Measurements from ENCODE around the gene JPH2. TPM values are rescaled to one million over a fixed set of nuclear protein-coding genes. Genes with fewer than 3 reads are reported as not detected.

Gene JPH2
- total RNA-seq, 1 donor from 2014 or later, result 11.6 TPM

DNA sequence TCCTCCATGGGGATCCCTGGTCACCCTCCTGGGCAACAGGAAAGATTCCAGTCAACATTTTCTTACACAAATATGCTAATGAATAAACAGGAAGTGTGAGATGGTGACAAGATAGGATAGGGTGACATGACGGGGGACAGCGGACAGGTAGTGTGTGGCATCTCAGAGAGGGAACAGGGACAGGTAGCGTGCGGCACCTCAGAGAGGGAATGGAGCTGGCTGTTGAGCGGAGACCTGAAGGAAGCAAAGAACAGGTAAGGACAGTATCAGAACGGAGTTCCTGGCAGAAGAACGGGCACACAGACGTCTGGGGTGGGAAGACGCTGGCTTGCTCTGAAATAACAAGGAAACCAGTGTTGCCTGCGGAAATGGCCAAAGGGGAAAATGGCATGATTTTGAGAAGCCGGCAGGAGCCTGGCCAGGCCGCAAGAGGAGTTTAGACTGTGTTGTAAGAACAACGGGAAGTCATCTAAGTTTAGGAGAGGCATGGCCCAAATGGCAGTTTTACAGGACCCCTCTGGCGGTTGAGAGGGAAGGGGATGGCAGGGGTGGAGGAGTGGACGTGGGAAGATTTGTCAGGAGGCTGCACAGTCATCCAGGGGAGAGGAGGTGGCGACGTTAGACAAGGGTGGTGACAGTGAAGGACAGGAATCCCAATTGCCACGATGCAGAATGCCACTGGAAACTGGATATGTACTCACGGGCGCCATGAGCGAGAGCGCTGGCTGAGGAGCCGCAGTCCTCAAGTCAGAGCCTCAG is 111.6 kb downstream of the JPH2 start:
- DNase-seq (ENCODE audit: low read depth), result no peak

DNA sequence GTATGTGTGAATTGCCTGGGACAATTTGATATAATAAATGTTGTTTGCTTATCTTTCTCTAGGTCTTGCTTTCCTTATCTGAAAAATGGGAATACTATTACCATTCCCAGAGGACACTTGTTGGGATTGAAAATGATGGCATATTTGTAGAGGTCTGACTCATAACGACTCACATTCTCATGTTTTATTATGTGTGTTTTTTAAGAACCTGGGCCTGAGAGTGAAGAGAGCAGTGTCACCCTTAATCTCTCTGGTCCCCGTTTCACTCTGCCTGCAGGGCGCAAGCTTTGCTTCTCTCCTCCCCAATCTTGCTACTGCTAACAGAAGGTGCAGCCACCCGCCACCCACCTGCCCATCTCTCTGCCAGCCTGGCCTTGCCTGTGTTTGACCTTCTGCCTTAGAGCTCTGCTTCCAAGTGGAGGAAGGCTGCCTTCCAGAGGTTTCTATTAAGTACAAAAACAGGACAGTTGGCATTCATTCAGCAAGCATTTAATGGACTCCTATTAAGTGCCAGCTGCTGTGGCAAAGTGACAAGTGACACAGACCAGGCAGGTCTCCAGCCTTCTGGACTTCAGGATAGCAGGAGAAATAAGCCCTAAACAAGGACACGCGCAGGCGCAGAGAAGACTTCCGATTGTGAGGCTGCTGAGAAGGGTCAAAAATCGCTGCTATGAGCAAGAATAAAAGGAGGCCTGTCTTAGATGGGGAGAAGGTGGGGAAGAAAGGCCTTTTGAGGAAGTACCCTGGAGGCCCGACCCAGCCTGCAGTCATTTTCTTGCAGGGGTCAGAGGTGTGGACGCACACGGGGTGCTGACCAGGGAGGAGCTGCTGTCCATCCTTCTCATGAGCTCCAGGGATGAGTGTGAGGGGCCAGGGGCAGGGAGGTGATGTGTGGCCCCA is 112.5 kb downstream of the JPH2 start:
- peak; percentile 81 for DNase-seq (ENCODE audit: low read depth)

DNA sequence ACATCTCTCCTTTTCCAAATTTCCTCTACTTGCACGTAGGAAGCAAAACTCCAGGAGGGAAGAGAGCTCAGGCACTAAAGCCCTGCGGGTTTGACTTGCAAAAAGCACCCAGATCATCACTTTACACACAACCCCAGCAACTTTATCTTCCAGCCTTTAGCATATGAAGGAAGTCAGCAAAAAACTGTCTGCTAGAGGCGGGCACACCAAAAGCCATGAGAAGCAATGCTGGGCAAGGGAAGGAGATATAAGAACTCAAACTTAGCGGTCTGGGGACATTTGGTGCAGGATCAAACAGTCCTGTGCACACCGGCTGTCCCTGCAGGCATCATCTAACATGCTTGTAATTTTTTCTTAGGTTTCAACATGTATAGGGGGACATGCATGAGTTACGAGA is 113.3 kb downstream of the JPH2 start:
- no peak for DNase-seq (ENCODE audit: low read depth)

DNA sequence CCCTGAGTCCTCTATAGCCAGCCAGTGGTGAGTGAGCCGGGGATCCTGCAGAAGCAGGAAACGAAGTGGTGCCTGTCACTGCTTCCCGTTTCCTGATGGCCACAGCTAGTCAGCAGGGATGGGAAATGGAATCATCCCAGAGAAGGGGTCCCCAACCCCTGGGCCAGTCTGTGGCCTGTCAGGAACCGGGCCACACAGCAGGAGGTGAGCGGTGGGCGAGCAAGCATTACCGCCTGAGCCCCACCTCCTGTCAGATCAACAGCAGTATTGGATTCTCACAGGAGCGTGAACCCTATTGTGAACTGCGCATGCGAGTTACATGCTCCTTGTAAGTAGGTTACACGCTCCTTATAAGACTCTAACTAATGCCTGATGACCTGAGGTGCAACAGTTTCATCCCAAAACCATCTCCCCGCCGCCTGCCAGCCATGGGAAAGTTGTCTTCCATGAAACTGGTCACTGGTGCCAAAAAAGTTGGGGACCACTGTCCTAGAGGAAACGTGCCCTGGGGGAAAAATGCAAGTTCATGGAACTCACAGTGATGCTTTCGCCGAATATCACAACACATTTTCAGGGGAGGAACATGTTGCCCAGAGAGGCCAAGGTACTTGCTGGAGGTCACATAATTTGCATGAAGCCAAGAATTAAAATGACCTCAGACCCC is 113.8 kb downstream of the JPH2 start:
- DNase-seq (ENCODE audit: low read depth), result no peak

DNA sequence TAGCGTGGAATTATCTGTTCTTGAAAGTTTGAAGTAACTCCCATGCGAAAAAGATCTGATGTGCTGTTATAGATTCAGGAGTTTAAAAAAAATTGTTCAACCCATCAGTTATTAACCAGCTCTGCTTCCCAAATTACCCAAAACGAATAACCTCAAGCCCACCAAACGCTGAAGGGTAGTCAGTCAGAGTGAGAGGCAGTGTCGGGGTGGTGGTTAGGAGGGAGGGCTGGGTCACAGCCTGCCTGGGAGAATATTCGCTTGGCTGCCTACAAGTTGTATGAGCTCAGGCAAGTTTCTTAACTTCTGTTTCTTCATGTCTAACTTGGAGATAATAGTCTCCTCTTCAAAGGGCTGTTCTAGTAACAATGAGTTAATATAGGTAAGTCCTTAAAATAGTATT is 114.6 kb downstream of the JPH2 start:
- DNase-seq (ENCODE audit: low read depth), result peak; percentile 28

DNA sequence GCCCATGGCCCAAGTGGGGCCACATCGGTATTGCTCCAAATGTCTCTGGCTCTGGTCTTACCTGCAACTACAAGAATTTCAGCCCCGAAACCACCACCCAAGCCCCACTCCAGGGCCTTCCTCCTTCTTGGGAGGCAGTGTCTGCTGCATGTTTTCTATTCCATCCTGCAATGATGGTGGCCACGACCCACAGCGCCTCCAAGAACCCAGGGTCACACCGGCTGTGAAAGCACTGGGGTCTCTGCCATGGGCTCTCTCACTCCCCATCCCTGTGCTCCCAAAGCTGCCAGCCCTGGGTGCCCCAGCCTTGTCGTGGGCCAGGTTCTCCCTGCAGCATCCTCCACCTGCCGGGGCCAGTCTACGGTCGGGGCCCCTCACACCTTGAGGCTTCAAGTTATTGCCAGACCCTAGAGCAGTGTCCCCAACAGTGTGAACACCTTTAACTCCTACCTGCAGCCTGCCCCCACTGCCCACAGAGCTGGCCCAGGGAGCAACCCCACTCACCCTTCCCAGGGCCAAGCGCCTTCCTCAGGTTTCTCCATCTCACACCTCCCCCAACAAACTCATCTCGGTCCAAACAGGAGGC is 115.4 kb downstream of the JPH2 start:
- no peak for DNase-seq (ENCODE audit: low read depth)

DNA sequence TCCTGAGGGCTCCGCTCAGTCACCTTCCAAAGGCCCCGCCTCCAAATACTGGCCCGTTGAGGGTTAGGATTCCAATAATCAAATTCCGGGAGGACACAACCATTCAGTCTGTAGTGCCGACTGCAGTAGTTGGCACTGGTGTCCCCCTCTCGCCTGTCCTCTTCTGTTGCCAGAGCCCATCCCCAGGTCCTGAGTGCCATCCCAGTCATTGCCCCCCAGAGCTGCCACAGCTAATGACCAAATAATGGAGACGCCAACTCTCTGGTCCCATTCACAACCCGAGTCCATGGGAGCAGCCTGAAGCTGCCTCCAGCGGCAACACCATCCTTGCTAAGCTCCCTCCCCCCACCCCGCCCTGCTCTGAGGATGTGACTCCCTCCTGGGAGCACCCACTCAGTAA is 115.9 kb downstream of the JPH2 start:
- DNase-seq (ENCODE audit: low read depth), result no peak

DNA sequence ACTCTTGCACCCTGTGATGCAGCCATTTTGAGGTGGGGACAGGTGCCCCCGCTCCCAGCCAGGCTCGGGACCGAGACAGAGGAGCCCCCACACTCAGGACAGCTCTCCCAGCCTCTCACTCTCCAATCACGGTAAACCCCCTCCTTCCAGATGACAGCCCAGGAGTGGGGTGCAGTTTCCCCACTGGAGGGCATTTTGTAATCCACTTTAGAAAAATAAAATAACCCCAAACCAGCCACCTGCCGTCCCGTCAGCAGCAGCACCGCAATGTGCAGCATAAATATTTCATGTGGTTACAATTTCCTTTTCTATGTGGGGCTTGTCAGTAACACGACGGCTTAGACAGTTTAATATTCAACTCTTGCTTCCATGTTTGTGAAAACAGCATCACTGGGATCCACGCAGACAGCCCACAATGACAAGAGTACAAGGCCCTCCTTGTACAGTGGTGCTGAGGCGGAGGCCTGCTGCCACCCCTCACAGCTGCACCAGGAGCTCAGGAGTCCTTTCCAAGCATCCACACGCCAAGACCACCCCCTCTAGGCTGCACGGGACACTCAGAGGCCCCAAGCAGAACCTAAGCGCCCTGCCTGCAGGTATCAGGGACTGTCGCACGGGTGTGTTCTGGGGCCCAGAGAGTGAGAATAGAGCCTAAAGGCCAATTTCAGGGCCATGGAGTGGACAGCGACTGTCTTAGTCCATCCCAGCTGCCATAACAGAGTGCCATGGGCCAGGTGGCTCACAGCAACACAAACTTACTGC is 116.7 kb downstream of the JPH2 start:
- DNase-seq (ENCODE audit: low read depth), result no peak

DNA sequence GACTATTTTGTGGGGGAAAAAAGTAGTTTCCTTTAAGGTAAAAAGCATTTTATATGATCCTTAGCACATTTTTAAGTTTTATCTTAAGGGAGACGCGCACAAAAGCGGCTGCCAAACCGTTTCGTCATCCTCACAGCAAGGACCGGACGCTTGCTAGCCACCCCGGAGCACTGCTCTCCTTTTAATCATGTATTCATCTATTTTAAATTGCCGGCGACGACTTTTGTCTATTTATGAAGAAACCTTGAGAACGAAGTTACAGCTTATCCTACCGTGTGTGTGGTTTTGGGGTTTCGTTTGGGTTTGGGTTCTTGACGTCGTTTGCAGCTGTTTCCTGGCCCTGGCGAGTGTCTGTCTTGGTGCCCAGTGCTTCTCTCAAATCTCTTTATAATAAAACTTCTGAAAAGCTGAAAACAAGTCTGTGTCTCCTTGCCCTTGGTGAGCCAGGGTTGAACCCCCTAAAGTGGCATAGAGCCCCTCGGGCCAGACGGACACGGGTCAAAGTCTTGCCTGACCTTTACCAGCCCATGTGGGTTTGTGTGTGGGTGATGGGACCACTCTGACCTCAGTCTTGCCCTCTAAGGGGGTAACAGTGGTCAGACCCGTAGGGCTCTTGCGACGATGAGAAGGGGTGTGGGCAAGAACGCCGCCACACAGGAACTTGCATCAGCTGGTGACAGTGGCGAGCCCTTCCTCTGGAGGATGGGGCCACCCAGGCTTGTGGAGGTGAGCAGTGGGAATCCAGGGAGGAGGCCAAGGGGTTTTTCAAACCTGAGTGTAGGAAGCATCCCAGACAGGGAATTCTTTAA is 117.6 kb downstream of the JPH2 start:
- no peak for DNase-seq (ENCODE audit: low read depth)

DNA sequence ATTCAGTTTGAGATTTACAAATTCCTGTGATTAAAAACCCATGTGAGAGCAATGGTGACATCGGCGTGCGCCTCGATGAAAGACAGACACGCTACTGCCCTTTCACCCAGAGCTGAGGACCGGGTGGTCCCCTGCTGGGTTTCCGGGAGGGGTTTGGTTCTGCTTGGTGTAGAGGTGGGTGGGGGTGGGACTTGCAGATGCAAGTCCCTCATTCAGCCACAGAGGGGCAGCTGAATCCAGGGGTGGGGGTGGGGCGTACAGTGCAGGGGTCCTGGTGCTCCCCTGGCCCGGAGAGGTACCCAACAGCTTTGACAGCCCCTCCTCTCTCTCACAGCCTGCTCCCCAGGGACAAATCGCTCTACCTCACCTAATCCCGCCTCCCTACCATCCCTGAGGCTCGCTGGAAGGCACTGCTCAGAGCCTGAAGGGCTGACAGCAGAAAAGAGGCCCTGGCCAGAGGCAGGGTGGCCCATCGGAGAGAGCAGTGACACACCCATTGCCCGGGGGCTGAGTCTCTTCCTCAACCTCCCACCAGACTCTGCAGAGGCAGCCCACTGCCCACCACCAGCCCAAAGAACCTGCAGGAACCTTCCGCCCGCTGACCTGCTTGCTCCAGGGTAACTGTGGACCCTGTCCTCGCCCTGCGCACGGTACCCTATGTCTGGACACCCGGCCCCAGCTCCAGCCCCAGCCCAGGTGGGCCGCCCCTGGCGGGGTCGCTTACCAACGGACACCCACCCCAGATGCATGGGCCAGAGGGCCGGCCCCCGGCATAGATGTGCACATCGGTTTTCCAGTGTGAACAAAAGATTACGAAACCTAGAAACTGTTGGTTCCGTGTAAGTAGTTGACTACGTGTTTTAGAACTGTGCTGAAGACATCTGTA is 118.4 kb downstream of the JPH2 start:
- no peak for DNase-seq (ENCODE audit: low read depth)

DNA sequence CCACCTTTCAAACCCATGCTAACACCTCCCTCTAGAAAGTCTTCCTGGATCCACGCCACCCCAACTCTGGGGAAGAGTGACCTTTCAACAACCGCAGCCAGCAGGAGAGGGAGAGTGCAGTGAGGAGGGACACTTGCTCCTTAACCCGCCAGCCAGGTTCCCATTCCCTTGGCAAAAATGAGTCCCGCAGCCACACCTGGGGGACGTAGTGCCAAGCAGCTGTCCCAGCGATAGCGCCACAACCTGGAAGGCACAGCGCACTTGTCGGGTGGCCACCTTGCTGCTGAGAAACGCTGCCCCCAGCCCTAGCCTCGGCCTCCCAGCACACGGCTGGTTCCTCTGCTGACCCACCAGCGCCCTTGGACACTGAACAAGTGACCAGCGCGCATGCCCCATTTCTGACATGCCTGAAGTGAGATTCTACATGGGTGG is 119.3 kb downstream of the JPH2 start:
- DNase-seq (ENCODE audit: low read depth), result no peak

DNA sequence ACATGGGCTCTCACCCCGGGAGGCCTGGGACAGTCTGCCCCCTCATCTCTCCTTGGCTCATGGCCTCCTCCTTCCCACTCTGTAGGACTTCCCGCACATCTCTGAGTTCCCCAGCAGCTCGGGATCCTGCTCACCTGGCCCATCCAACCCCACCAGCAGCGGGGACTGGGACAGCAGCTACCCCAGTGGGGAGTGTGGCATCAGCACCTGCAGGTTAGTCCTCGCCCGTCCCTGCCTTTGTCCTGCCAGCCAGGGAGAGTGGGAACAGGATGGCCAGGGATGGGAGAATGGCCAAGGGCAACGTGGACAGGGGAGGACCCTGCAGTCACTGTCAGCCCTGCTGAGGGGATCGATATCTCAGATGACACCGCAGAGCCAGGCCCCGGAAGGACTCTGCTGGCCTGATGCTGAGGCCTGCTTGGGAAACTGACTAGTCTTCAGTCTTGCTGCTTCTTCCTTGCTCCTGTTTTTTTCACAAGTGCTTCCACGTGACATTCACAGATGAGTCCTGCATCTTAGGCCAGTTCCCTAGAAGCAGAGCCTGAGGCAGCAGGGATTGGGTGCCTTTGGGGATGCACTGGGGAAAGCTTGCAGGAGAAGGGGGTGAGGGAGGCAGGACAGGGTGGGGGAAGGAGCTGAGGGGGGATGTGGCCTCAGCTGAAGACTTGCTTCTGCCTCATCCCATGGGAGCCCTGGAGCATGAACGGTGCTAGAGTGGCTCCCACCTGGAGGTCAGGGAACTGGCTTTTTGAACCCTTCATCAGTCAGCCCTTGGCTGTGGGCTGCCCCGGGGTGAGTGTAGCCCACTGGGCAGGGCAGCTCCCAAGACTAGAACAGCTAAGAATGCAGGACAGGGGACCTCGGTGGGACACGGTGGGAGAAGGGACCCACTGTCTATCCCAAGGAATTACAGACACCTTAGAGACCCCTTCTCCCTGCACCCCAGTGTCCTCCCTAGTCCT is 120.1 kb downstream of the JPH2 start:
- DNase-seq (ENCODE audit: low read depth), result no peak

DNA sequence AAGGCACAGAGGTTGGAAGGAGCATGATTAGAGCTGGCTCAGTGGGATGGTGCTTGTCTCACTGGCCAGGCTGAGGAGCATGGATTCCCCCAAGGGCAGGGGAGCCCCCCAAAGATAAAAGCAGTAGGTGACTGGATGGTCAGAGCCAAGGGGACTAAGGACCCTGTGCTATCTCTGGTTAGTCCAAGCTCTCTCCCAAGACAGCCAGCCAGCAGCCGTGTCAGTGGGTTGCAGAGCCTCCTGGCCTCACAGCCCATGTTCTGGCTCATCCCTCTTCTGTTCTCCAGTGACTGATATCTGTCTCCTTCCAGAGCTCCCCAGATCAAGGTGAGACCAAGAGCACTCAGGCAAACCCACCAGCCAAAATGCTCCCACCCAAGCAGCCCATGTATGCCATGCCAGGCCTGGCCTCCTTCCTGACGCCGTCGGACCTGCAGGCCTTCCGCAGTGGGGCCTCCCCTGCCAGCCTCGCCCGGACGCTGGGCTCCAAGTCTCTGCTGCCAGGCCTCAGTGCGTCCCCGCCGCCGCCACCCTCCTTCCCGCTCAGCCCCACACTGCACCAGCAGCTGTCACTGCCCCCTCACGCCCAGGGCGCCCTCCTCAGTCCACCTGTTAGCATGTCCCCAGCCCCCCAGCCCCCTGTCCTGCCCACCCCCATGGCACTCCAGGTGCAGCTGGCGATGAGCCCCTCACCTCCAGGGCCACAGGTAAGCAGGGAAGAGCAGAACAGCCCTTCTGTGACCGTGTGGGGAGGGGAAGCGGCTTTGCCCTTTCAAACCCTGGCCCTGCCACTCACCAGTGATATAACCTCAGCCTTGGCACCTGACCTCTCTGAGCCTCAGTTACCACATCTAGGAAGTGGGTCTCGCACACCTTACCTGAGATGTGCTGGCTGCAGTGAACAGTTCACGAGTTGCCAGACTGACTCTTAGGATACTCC is 121.3 kb downstream of the JPH2 start:
- no peak for DNase-seq (ENCODE audit: low read depth)

DNA sequence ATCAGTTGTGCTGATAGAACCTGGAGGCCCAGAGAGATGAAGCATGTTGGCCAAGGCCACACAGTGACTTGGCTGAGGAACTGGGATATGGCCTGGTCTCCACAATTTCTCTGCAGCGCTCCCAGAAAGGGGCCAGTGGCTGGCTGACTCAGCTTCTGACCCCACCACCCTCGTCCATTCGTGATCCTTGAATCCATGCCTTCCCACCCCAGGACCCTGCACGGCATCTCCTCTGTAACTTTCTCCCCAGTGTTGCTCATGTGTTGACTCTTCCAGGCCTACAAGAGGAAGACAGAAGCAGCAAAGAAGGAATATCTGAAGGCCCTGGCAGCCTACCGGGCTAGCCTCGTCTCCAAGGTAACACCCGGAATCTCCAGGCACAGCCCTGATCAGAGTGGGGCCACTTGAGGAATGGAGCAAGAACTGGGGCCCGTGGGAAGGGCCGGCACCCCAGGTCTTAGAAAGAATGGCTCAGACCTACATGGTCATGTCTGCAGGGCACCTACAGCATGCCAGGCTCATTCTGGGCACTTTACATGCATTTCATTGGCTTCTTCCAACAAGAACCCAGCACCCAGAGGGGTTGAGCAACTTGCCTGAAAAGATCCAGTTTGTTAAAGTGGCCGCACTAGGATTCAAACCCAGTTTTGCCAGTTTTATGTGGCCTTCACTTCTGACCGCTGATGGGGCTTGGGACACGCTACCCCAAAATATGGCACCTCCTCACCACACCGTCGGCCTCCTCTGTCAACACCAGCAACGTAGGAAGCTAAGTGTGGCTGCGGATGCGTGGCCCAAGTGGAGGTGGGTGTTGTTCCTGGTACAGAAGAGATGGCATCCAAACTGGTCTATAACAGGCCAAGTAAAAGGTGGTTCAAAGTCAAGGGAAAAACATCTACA is 122.2 kb downstream of the JPH2 start:
- DNase-seq (ENCODE audit: low read depth), result no peak

All from renal cortical epithelial cell (primary cell).